Neutrophil (primary cell): Measurements from ENCODE around the gene VSTM4.

ENCODE experiments used
- H3K27ac ChIP-seq: fragments of 200-600 bp; sonication (generic); 2 replicates; pipeline ENCODE4 v1.5.1; 2016; ENCODE audit warnings: mild to moderate bottlenecking, moderate library complexity
- H3K27me3 ChIP-seq: fragments of 200-600 bp; sonication (generic); 2 replicates; pipeline ENCODE4 v1.6.0; 2016; ENCODE audit warnings: mild to moderate bottlenecking
- H3K36me3 ChIP-seq: fragments of 200-600 bp; sonication (generic); 2 replicates; pipeline ENCODE4 v1.5.1; 2017
- H3K4me1 ChIP-seq, 2 experiments: fragments of 200-600 bp in 1 of 2; sonication (generic) in 1 of 2; 1 replicate in 1 of 2; 2 replicates in 1 of 2; pipeline versions ENCODE4 v1.5.1 to v1.6.1; 2013 to 2016; ENCODE audit warnings: low read depth in 1 of 2, low read length in 1 of 2, mild to moderate bottlenecking in 1 of 2, moderate library complexity in 1 of 2; ENCODE audit not compliant: control insufficient read depth in 1 of 2, insufficient read depth in 1 of 2
- H3K4me3 ChIP-seq, 2 experiments: fragments of 200-600 bp in 1 of 2; sonication (generic) in 1 of 2; 1 replicate in 1 of 2; 2 replicates in 1 of 2; pipeline ENCODE4 v1.5.1; 2013 to 2016; ENCODE audit warnings: low read depth in 1 of 2, low read length in 1 of 2, mild to moderate bottlenecking in 1 of 2, moderate library complexity in 1 of 2
- H3K9me3 ChIP-seq: fragments of 200-600 bp; sonication (generic); 2 replicates; pipeline ENCODE4 v1.5.1; 2016
- CTCF ChIP-seq: fragments of 200-600 bp; sonication (generic); IDR thresholded peaks from 2 replicates; pipeline ENCODE4 v1.5.1; 2016; ENCODE audit warnings: antibody characterized with exemption

VSTM4 gene, protein sequence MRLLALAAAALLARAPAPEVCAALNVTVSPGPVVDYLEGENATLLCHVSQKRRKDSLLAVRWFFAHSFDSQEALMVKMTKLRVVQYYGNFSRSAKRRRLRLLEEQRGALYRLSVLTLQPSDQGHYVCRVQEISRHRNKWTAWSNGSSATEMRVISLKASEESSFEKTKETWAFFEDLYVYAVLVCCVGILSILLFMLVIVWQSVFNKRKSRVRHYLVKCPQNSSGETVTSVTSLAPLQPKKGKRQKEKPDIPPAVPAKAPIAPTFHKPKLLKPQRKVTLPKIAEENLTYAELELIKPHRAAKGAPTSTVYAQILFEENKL

DNA sequence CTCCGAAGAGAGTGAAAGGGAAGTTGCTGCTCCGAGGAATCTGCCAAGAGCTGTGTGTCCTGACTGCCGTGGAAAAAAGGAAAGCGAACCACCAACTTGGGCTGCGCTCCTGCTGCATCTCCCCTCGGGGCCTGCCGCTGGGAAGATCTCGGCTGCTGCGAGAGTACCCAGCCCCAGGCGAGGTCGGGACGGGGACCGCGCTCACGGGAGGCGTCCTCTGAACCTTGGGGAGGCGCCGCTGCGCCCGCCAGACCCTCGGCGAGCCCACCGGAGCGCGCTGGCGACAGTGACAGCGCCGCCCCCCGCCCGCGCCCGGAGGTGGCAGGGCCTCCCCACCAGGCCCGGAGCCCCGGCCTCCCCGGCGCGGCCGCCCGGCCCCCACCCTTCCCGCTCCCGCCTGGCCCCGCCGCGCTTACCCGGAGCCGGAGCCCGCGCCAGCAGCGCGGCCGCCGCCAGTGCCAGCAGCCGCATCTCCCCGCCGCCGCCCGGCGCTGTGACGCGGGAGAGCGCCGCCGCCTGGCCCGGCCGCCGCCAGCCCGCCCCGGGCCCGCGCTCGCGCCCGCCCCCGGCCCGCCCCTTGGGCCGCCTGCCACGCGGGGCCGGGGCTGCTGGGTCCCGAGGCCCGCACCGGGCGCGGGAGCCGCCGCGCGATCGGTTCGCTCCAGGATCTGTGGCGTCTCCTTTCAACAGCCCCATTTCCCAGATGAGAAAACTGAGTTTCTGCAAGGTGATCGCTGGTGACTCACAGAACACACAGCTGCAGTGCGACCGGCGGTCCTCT is at the start of gene VSTM4:
Gene VSTM4, minus strand, starts transcription at position 508 of the 781 bp plus-strand sequence. Its CDS starts 37 bp downstream, at position 471.
- Histone ChIP-seq H3K27me3 (peaks cover 47% of the 10 kb centered on the region), H3K4me3 (no peak within 1 kb of the TSS), H3K27ac (no peak within 1 kb of the TSS), H3K36me3 (no peaks in the 10 kb centered on the region), H3K9me3 (no peaks in the 10 kb centered on the region), H3K4me1 (no peaks in the 10 kb centered on the region)
- TF ChIP-seq CTCF: no peak

DNA sequence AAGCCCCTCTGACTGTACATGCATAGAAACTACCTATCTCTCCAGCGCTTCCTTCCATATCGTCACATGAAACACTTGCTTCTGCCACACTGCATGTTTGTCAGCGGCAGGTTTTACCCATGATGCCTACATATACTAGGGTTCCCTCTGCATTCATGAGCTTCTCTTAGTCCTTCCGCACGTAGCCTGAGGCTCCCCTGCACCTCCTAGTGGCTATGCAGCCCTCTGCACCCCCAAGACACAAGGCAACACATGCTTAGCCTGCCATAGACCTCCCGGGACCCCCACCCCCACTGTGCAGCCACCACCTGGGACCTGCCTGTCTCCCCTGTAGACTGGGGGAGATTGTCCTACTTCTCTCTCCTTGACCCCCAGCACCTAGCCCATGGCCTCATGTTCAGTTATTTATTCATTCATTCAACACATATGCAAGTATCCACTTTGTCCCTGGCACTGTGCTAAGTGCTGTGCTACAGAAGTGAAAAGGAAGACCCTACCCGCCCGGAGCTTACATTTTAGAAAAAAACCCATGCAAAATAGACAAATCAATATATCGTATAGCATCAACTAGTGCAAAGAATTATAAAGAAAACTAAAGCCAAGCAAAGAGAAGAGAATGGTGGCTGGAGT is 49.4 kb upstream of the VSTM4 start:
- Histone ChIP-seq H3K9me3 (no peaks in the 10 kb centered on the region), H3K36me3 (peaks cover 78% of the 10 kb centered on the region), H3K4me1 (peaks cover 14 to 21% of the 10 kb centered on the region in 2 experiments), H3K27ac (no peak overlapping the region), H3K4me3 (no peak overlapping the region), H3K27me3 (no peaks in the 10 kb centered on the region)
- peak; percentile 25 for TF ChIP-seq CTCF

GRCh38 chr10:49163741-49164140 is 48.4 kb upstream of the VSTM4 start:
- peaks cover 7 to 13% of the 10 kb centered on the region in 2 experiments for H3K4me1 ChIP-seq
- H3K4me3 ChIP-seq: no peak overlapping the region
- no peak overlapping the region for H3K27ac ChIP-seq
- no peaks in the 10 kb centered on the region for H3K9me3 ChIP-seq
- H3K27me3 ChIP-seq: no peaks in the 10 kb centered on the region
- no peak for TF ChIP-seq CTCF
- peaks cover 87% of the 10 kb centered on the region for H3K36me3 ChIP-seq

- no peak overlapping the region for H3K4me3 ChIP-seq
- H3K27ac ChIP-seq: no peak overlapping the region
- no peak for TF ChIP-seq CTCF
- peaks cover 83% of the 10 kb centered on the region for H3K36me3 ChIP-seq
- peaks cover under 1 to 4% of the 10 kb centered on the region in 2 experiments for H3K4me1 ChIP-seq
- no peaks in the 10 kb centered on the region for H3K9me3 ChIP-seq
- no peaks in the 10 kb centered on the region for H3K27me3 ChIP-seq
Measured at GRCh38 chr10:49162761-49163310, 47.5 kb upstream of the VSTM4 start.

- Histone ChIP-seq H3K4me3 (no peak overlapping the region), H3K27me3 (no peaks in the 10 kb centered on the region), H3K4me1 (no peaks in the 10 kb centered on the region), H3K36me3 (peaks cover 78% of the 10 kb centered on the region), H3K9me3 (no peaks in the 10 kb centered on the region), H3K27ac (no peak overlapping the region)
- TF ChIP-seq CTCF: no peak
Measured at GRCh38 chr10:49162063-49162462, 46.7 kb upstream of the VSTM4 start.
